Measurements from ENCODE around the gene ESF1. TPM values are rescaled to one million over a fixed set of nuclear protein-coding genes. Genes with fewer than 3 reads are reported as not detected.

ESF1 gene
- polyA plus RNA-seq, 1 donor = 13.7 TPM

DNA sequence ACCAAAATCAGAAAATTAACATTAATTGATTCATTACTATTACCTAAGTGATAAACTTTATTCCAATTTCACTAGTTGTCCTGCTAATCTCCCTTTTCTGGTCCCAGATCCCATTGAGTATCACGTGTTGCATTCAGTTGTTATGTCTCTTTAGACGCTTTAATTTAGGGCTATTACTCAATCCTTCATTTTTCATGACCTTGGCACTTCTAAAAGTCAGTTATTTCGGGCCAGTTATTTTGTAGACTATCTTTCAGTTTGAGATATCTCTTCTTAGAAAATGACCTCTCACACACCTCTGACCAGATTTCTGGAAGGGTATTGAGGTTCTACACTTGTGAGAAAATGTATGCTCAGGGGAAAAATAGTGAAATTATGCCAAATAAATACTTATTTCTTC lies 112.0 kb downstream of the ESF1 start:
- no peak for DNase-seq

GRCh38 chr20:13671916-13672378 lies 112.8 kb downstream of the ESF1 start:
- DNase-seq = peak; percentile 75

GRCh38 chr20:13671512-13671911 lies 113.2 kb downstream of the ESF1 start:
- DNase-seq = peak; percentile 45

GRCh38 chr20:13670160-13670559 lies 114.6 kb downstream of the ESF1 start:
- no peak for DNase-seq

DNA sequence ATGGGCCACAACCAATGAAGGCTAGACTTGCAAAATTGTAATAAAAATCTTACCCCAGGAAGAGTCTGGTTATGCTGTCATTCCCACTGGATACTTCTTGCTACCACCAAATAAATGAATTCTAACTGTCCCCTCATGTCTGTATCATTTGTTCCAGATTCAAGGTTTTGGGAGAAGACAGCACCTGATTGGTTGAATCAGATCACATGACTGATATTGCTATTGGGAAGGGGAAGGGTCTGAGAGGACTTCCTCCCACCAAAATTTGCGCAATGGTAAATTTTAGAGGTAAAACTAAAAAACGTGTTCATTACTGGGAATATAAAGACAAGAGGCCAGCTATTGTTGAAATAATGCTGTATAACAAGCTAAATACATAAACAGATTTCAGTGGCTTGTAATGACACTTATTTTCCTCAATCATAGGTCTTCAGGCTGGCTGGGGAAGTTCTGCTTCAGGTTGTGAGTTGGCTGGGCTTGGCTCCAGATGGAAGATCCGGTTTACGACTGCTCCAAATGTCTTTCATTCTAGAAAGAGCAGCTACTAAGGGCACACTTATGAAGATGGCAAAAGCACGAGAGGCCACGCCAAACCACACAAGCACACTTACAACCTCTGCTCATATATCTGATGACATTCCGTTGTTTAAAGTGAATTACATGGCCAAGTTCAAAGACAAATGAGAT lies 118.9 kb downstream of the ESF1 start:
- no peak for DNase-seq

Other genes with a start within 250 kb of the ESF1 start
- 6.6 TPM for gene TASP1, start 146.0 kb downstream of the ESF1 start, polyA plus RNA-seq (ENCODE audit: insufficient read length)
- 20.7 TPM for gene NDUFAF5, start 109 bp upstream of the ESF1 start, polyA plus RNA-seq (ENCODE audit: insufficient read length)
- 0.26 TPM for gene SEL1L2, start 205.7 kb upstream of the ESF1 start, polyA plus RNA-seq (ENCODE audit: insufficient read length)
- 3.9 TPM for gene MACROD2, start 210.6 kb upstream of the ESF1 start, polyA plus RNA-seq (ENCODE audit: insufficient read length)

Data from hindlimb muscle (tissue), 1 donor.